ENCODE results near the gene GRK5.

GRK5 gene

GRCh38 chr10:119373294-119374102 lies 166.1 kb downstream of the GRK5 start:
- peaks cover 11 to 56% (median 40%) of the 10 kb centered on the region in 5 donors for H3K4me1 ChIP-seq (ENCODE audit: control insufficient read depth in 5 of 5, insufficient read depth in 5 of 5, low read length in 5 of 5)
- H3K9me3 ChIP-seq (ENCODE audit: control insufficient read depth in 5 of 5, low read length in 5 of 5) = no peaks in the 10 kb centered on the region
- no peak overlapping the region for H3K9ac ChIP-seq (ENCODE audit: low read length in 5 of 5)
- no peak overlapping the region for H3K4me3 ChIP-seq (ENCODE audit: low read depth in 1 of 5, low read length in 5 of 5)
- peaks cover 0 to 9% (median 0%) of the 10 kb centered on the region in 5 donors for H3K27me3 ChIP-seq (ENCODE audit: control insufficient read depth in 5 of 5, insufficient read depth in 4 of 5, low read length in 5 of 5)
- no peak overlapping the region for H3K27ac ChIP-seq (ENCODE audit: low read depth, low read length)
- H3K36me3 ChIP-seq (ENCODE audit: control insufficient read depth in 5 of 5, insufficient read depth in 5 of 5, low read length in 5 of 5) = no peaks in the 10 kb centered on the region

GRCh38 chr10:119374236-119374635 lies 166.9 kb downstream of the GRK5 start:
- Histone ChIP-seq H3K36me3 (ENCODE audit: control insufficient read depth in 5 of 5, insufficient read depth in 5 of 5, low read length in 5 of 5) (no peaks in the 10 kb centered on the region), H3K9me3 (ENCODE audit: control insufficient read depth in 5 of 5, low read length in 5 of 5) (no peaks in the 10 kb centered on the region), H3K27me3 (ENCODE audit: control insufficient read depth in 5 of 5, insufficient read depth in 4 of 5, low read length in 5 of 5) (peaks cover 0 to 9% (median 0%) of the 10 kb centered on the region in 5 donors), H3K4me1 (ENCODE audit: control insufficient read depth in 5 of 5, insufficient read depth in 5 of 5, low read length in 5 of 5) (peaks cover 8 to 52% (median 33%) of the 10 kb centered on the region in 5 donors), H3K4me3 (ENCODE audit: low read depth in 1 of 5, low read length in 5 of 5) (no peak overlapping the region), H3K9ac (ENCODE audit: low read length in 5 of 5) (no peak overlapping the region), H3K27ac (ENCODE audit: low read depth, low read length) (no peak overlapping the region)

GRCh38 chr10:119375574-119376272 lies 168.4 kb downstream of the GRK5 start:
- Histone ChIP-seq H3K27me3 (ENCODE audit: control insufficient read depth in 5 of 5, insufficient read depth in 4 of 5, low read length in 5 of 5) (no peaks in the 10 kb centered on the region), H3K4me1 (ENCODE audit: control insufficient read depth in 5 of 5, insufficient read depth in 5 of 5, low read length in 5 of 5) (peaks cover 6 to 37% (median 21%) of the 10 kb centered on the region in 5 donors), H3K9me3 (ENCODE audit: control insufficient read depth in 5 of 5, low read length in 5 of 5) (no peaks in the 10 kb centered on the region), H3K4me3 (ENCODE audit: low read depth in 1 of 5, low read length in 5 of 5) (no peak overlapping the region), H3K27ac (ENCODE audit: low read depth, low read length) (no peak overlapping the region), H3K9ac (ENCODE audit: low read length in 5 of 5) (no peak overlapping the region), H3K36me3 (ENCODE audit: control insufficient read depth in 5 of 5, insufficient read depth in 5 of 5, low read length in 5 of 5) (peaks cover 0 to 6% (median 0%) of the 10 kb centered on the region in 5 donors)

GRCh38 chr10:119377451-119377957 lies 170.1 kb downstream of the GRK5 start:
- Histone ChIP-seq H3K4me3 (ENCODE audit: low read depth in 1 of 5, low read length in 5 of 5) (no peak overlapping the region), H3K36me3 (ENCODE audit: control insufficient read depth in 5 of 5, insufficient read depth in 5 of 5, low read length in 5 of 5) (peaks cover 0 to 15% (median 7%) of the 10 kb centered on the region in 5 donors), H3K9ac (ENCODE audit: low read length in 5 of 5) (no peak overlapping the region), H3K27me3 (ENCODE audit: control insufficient read depth in 5 of 5, insufficient read depth in 4 of 5, low read length in 5 of 5) (no peaks in the 10 kb centered on the region), H3K9me3 (ENCODE audit: control insufficient read depth in 5 of 5, low read length in 5 of 5) (no peaks in the 10 kb centered on the region), H3K27ac (ENCODE audit: low read depth, low read length) (no peak overlapping the region), H3K4me1 (ENCODE audit: control insufficient read depth in 5 of 5, insufficient read depth in 5 of 5, low read length in 5 of 5) (peaks cover 3 to 22% (median 9%) of the 10 kb centered on the region in 5 donors)

GRCh38 chr10:119377958-119378736 lies 170.8 kb downstream of the GRK5 start:
- H3K36me3 ChIP-seq (ENCODE audit: control insufficient read depth in 5 of 5, insufficient read depth in 5 of 5, low read length in 5 of 5) = peaks cover 0 to 15% (median 7%) of the 10 kb centered on the region in 5 donors
- no peak overlapping the region for H3K27ac ChIP-seq (ENCODE audit: low read depth, low read length)
- peaks cover 3 to 22% (median 9%) of the 10 kb centered on the region in 5 donors for H3K4me1 ChIP-seq (ENCODE audit: control insufficient read depth in 5 of 5, insufficient read depth in 5 of 5, low read length in 5 of 5)
- H3K27me3 ChIP-seq (ENCODE audit: control insufficient read depth in 5 of 5, insufficient read depth in 4 of 5, low read length in 5 of 5) = no peaks in the 10 kb centered on the region
- H3K9me3 ChIP-seq (ENCODE audit: control insufficient read depth in 5 of 5, low read length in 5 of 5) = no peaks in the 10 kb centered on the region
- no peak overlapping the region for H3K9ac ChIP-seq (ENCODE audit: low read length in 5 of 5)
- no peak overlapping the region for H3K4me3 ChIP-seq (ENCODE audit: low read depth in 1 of 5, low read length in 5 of 5)

- peaks cover 0 to 16% (median 7%) of the 10 kb centered on the region in 5 donors for H3K36me3 ChIP-seq (ENCODE audit: control insufficient read depth in 5 of 5, insufficient read depth in 5 of 5, low read length in 5 of 5)
- no peaks in the 10 kb centered on the region for H3K27me3 ChIP-seq (ENCODE audit: control insufficient read depth in 5 of 5, insufficient read depth in 4 of 5, low read length in 5 of 5)
- H3K27ac ChIP-seq (ENCODE audit: low read depth, low read length) = no peak overlapping the region
- no peak overlapping the region for H3K9ac ChIP-seq (ENCODE audit: low read length in 5 of 5)
- no peak overlapping the region for H3K4me3 ChIP-seq (ENCODE audit: low read depth in 1 of 5, low read length in 5 of 5)
- H3K9me3 ChIP-seq (ENCODE audit: control insufficient read depth in 5 of 5, low read length in 5 of 5) = no peaks in the 10 kb centered on the region
- H3K4me1 ChIP-seq (ENCODE audit: control insufficient read depth in 5 of 5, insufficient read depth in 5 of 5, low read length in 5 of 5) = peaks cover 3 to 21% (median 9%) of the 10 kb centered on the region in 5 donors
Measured at GRCh38 chr10:119378737-119379067, 171.3 kb downstream of the GRK5 start.

GRCh38 chr10:119379466-119380071 lies 172.2 kb downstream of the GRK5 start:
- Histone ChIP-seq H3K4me1 (ENCODE audit: control insufficient read depth in 5 of 5, insufficient read depth in 5 of 5, low read length in 5 of 5) (peaks cover 3 to 24% (median 9%) of the 10 kb centered on the region in 5 donors), H3K9ac (ENCODE audit: low read length in 5 of 5) (no peak overlapping the region), H3K9me3 (ENCODE audit: control insufficient read depth in 5 of 5, low read length in 5 of 5) (no peaks in the 10 kb centered on the region), H3K4me3 (ENCODE audit: low read depth in 1 of 5, low read length in 5 of 5) (no peak overlapping the region), H3K27ac (ENCODE audit: low read depth, low read length) (no peak overlapping the region), H3K27me3 (ENCODE audit: control insufficient read depth in 5 of 5, insufficient read depth in 4 of 5, low read length in 5 of 5) (no peaks in the 10 kb centered on the region), H3K36me3 (ENCODE audit: control insufficient read depth in 5 of 5, insufficient read depth in 5 of 5, low read length in 5 of 5) (peaks cover 0 to 19% (median 8%) of the 10 kb centered on the region in 5 donors)

- Histone ChIP-seq H3K4me1 (ENCODE audit: control insufficient read depth in 5 of 5, insufficient read depth in 5 of 5, low read length in 5 of 5) (peaks cover 0 to 13% (median 3%) of the 10 kb centered on the region in 5 donors), H3K9me3 (ENCODE audit: control insufficient read depth in 5 of 5, low read length in 5 of 5) (no peaks in the 10 kb centered on the region), H3K9ac (ENCODE audit: low read length in 5 of 5) (no peak overlapping the region), H3K36me3 (ENCODE audit: control insufficient read depth in 5 of 5, insufficient read depth in 5 of 5, low read length in 5 of 5) (peaks cover 0 to 19% (median 8%) of the 10 kb centered on the region in 5 donors), H3K27ac (ENCODE audit: low read depth, low read length) (no peak overlapping the region), H3K4me3 (ENCODE audit: low read depth in 1 of 5, low read length in 5 of 5) (no peak overlapping the region), H3K27me3 (ENCODE audit: control insufficient read depth in 5 of 5, insufficient read depth in 4 of 5, low read length in 5 of 5) (no peaks in the 10 kb centered on the region)
Measured at GRCh38 chr10:119383174-119383856, 175.9 kb downstream of the GRK5 start.

GRCh38 chr10:119384127-119384526 lies 176.8 kb downstream of the GRK5 start:
- Histone ChIP-seq H3K27ac (ENCODE audit: low read depth, low read length) (no peak overlapping the region), H3K36me3 (ENCODE audit: control insufficient read depth in 5 of 5, insufficient read depth in 5 of 5, low read length in 5 of 5) (peaks cover 0 to 24% (median 8%) of the 10 kb centered on the region in 5 donors), H3K9ac (ENCODE audit: low read length in 5 of 5) (no peak overlapping the region), H3K9me3 (ENCODE audit: control insufficient read depth in 5 of 5, low read length in 5 of 5) (peaks cover 0 to 5% (median 4%) of the 10 kb centered on the region in 5 donors), H3K4me3 (ENCODE audit: low read depth in 1 of 5, low read length in 5 of 5) (no peak overlapping the region), H3K4me1 (ENCODE audit: control insufficient read depth in 5 of 5, insufficient read depth in 5 of 5, low read length in 5 of 5) (peaks cover 0 to 11% (median 0%) of the 10 kb centered on the region in 5 donors), H3K27me3 (ENCODE audit: control insufficient read depth in 5 of 5, insufficient read depth in 4 of 5, low read length in 5 of 5) (no peaks in the 10 kb centered on the region)
